SH-SY5Y (cell line): ENCODE measurements around the gene MTCL3.

Experiments used
- GATA2 ChIP-seq: IDR thresholded peaks from 2 replicates; pipeline ENCODE4 v1.6.1; 2011; ENCODE audit warnings: mild to moderate bottlenecking, low read depth, low read length
- GATA3 ChIP-seq: IDR thresholded peaks from 2 replicates; pipeline ENCODE4 v1.6.1; 2011; ENCODE audit warnings: low read depth, mild to moderate bottlenecking, low read length, moderate library complexity

- TF ChIP-seq GATA2 (no peak), GATA3 (no peak)
These were observed 45.6 kb upstream of the MTCL3 start for GRCh38 chr6:127564761-127565160.
